ENCODE results near the gene SLC6A3. TPM values are rescaled to one million over a fixed set of nuclear protein-coding genes. Genes with fewer than 3 reads are reported as not detected.
"Not testable (repeated sequence)": the region's sequence is repeated elsewhere in the genome, so short reads cannot be mapped to it uniquely, and the experiment has no call there.

SLC6A3 gene
- total RNA-seq, 1 experiment from 2014 or later: not detected

DNA sequence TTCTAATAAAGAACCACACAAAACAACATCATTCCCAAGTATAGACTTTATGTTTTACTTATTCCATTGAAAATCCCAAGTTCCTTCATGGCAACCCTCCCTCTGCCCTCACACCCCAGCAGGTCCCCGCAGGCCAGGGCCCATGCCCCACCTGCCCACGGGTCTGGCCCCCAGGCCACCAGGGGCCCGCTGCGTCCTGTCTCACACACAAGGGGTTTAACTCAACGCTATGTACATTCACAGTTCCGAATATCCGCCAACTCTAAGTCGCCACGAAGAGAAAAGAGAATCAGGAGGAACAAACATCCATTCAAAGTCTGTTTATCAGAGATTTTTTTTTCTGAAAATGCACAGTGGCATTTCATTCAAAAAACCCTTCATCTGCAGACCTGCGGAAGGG, 16.2 kb upstream of the SLC6A3 start:
- Mint-ChIP-seq H3K27me3 (ENCODE audit: unreplicated experiment) (no peaks in the 10 kb centered on the region), H3K4me3 (ENCODE audit: low read depth, unreplicated experiment) (no peak overlapping the region), H3K27ac (ENCODE audit: unreplicated experiment) (no peak overlapping the region), H3K9me3 (ENCODE audit: low read depth, unreplicated experiment) (peaks cover 10% of the 10 kb centered on the region), H3K36me3 (ENCODE audit: insufficient read depth, unreplicated experiment) (peaks cover 19% of the 10 kb centered on the region), H3K4me1 (ENCODE audit: low read depth, unreplicated experiment) (no peaks in the 10 kb centered on the region)
- intact Hi-C loops (cut with micrococcal nuclease; ENCODE audit: unreplicated experiment): loop anchor here (2.0 kb wide), 1 partner anchor 69 kb away; no protein-coding TSS in a partner anchor
- CTCF ChIA-PET: no interaction called here
- no peak for TF ChIP-seq CTCF (IDR thresholded peaks at IDR 0.05; ENCODE audit: unreplicated experiment)
- no peak for DNase-seq
- BruUV-seq (replicated peaks): no TSS peak

DNA sequence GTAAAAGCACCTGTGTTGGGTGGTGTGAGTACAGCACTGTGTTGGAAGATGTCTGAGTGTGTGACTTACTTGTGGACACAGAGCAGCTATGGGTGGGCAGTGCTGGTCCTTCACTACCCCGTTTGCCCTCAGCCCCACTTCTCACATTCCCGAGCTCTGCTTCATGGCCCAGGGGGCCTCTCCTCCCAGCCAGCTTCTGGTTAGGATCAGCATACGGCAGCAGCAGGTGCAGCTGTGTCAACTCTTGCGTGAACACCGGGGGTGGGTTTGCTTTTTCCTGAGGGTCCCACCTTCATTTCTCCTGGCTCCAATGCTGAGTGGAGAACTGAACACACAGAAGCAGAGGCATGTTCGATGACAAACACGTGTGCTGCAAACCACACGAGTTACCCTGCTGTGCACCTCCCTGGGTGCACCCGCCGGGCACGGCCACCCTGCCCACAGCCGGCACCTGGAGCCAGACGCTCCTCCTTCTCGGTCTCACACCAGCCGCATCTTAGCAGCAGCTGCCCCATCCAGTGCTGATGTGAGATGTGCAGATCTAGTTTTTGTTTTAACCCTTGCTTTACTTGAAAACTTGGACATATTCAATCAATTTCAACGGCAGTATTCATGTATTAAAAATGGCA, 14.9 kb upstream of the SLC6A3 start:
- no TSS peak for BruUV-seq (replicated peaks)
- intact Hi-C loops (cut with micrococcal nuclease; ENCODE audit: unreplicated experiment): loop anchor here (2.0 kb wide), 1 partner anchor 67 kb away; no protein-coding TSS in a partner anchor
- DNase-seq: no peak
- Mint-ChIP-seq H3K4me3 (ENCODE audit: low read depth, unreplicated experiment) (no peak overlapping the region), H3K27ac (ENCODE audit: unreplicated experiment) (no peak overlapping the region), H3K27me3 (ENCODE audit: unreplicated experiment) (no peaks in the 10 kb centered on the region), H3K9me3 (ENCODE audit: low read depth, unreplicated experiment) (peaks cover 8% of the 10 kb centered on the region), H3K36me3 (ENCODE audit: insufficient read depth, unreplicated experiment) (peaks cover 14% of the 10 kb centered on the region), H3K4me1 (ENCODE audit: low read depth, unreplicated experiment) (no peaks in the 10 kb centered on the region)
- CTCF ChIA-PET: no interaction called here
- no peak for TF ChIP-seq CTCF (IDR thresholded peaks at IDR 0.05; ENCODE audit: unreplicated experiment)

DNA sequence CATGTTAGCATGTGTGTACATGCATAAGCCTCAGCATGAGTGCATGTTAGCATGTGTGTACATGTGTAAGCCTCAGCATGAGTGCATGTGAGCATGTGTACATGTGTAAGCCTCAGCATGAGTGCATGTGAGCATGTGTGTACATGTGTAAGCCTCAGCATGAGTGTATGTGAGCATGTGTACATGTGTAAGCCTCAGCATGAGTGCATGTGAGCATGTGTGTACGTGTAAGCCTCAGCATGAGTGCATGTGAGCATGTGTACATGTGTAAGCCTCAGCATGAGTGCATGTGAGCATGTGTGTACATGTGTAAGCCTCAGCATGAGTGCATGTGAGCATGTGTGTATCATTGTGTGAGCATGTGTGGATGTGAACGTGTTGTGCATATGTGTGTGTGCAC, 14.2 kb upstream of the SLC6A3 start:
- H3K4me3 Mint-ChIP-seq (ENCODE audit: low read depth, unreplicated experiment); H3K27ac Mint-ChIP-seq (ENCODE audit: unreplicated experiment); H3K9me3 Mint-ChIP-seq (ENCODE audit: low read depth, unreplicated experiment): not testable (repeated sequence)

DNA sequence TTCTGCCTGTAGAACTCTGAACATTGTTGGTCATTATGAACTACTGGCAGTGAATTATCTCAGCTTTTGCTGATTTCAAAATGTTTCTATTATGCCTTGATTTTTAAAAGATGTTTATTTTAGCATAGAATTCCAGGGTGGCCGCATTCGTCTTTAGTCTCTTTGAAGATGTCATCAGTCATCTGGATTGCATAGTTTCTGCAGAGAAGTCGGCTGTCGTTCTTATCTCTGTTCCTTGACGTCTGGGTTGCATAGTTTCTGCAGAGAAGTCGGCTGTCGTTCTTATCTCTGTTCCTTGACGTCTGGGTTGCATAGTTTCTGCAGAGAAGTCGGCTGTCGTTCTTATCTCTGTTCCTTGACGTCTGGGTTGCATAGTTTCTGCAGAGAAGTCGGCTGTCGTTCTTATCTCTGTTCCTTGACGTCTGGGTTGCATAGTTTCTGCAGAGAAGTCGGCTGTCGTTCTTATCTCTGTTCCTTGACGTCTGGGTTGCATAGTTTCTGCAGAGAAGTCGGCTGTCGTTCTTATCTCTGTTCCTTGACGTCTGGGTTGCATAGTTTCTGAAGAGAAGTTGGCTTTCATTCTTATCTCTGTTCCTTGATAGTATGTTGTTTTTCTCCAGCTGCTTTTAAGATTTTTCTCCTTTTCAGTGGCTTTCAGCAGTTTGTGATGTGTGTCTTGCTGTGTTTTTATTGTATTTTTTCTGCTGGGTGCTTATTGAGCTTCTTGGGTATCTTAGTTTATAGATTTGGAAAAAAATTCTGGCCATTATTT, 11.1 kb upstream of the SLC6A3 start:
- intact Hi-C loops (cut with micrococcal nuclease; ENCODE audit: unreplicated experiment): not testable (repeated sequence)

More for the DNA sequence above, 14.2 kb upstream of the SLC6A3 start:
- intact Hi-C loops (cut with micrococcal nuclease; ENCODE audit: unreplicated experiment); DNase-seq; CTCF ChIA-PET; H3K4me1 Mint-ChIP-seq (ENCODE audit: low read depth, unreplicated experiment); BruUV-seq (replicated peaks); H3K27me3 Mint-ChIP-seq (ENCODE audit: unreplicated experiment): not testable (repeated sequence)
- H3K36me3 Mint-ChIP-seq (ENCODE audit: insufficient read depth, unreplicated experiment): peaks cover 14% of the 10 kb centered on the region

DNA sequence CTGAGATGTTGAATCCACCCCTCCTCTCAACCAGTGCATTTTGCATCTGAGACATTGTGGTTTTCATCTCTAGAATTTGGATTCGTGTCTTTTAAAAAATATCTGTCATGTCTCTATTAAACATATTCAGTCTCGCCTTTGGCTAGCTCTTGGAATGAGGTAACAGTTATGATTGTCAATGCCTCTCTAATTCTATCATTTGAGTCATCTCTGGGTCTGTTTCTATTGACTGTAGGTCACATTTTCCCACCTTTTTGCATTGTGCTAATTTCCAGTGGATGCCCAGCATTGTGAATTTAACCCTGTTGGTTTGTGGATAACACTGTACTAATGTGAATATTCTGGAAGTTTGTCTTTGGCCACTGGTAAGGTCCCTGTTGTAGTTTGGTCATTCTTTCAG, 8.4 kb upstream of the SLC6A3 start:
- Mint-ChIP-seq H3K4me3 (ENCODE audit: low read depth, unreplicated experiment) (no peak overlapping the region), H3K4me1 (ENCODE audit: low read depth, unreplicated experiment) (no peaks in the 10 kb centered on the region), H3K27ac (ENCODE audit: unreplicated experiment) (no peak overlapping the region), H3K27me3 (ENCODE audit: unreplicated experiment) (peaks cover 22% of the 10 kb centered on the region), H3K9me3 (ENCODE audit: low read depth, unreplicated experiment) (peaks cover 12% of the 10 kb centered on the region), H3K36me3 (ENCODE audit: insufficient read depth, unreplicated experiment) (no peaks in the 10 kb centered on the region)
- no peak for TF ChIP-seq CTCF (IDR thresholded peaks at IDR 0.05; ENCODE audit: unreplicated experiment)
- intact Hi-C loops (cut with micrococcal nuclease; ENCODE audit: unreplicated experiment): no loop called here
- CTCF ChIA-PET: no interaction called here
- DNase-seq: no peak
- BruUV-seq (replicated peaks): no TSS peak

More for the DNA sequence above, 11.1 kb upstream of the SLC6A3 start:
- H3K9me3 Mint-ChIP-seq (ENCODE audit: low read depth, unreplicated experiment): peaks cover 12% of the 10 kb centered on the region
- H3K4me1 Mint-ChIP-seq (ENCODE audit: low read depth, unreplicated experiment); H3K4me3 Mint-ChIP-seq (ENCODE audit: low read depth, unreplicated experiment); CTCF ChIA-PET; H3K36me3 Mint-ChIP-seq (ENCODE audit: insufficient read depth, unreplicated experiment); H3K27ac Mint-ChIP-seq (ENCODE audit: unreplicated experiment); BruUV-seq (replicated peaks); DNase-seq; H3K27me3 Mint-ChIP-seq (ENCODE audit: unreplicated experiment): not testable (repeated sequence)
